HUES64 (cell line): Measurements from ENCODE around the gene PLOD1. TPM values are rescaled to one million over a fixed set of nuclear protein-coding genes. Genes with fewer than 3 reads are reported as not detected.
"Not testable (repeated sequence)": the region's sequence is repeated elsewhere in the genome, so short reads cannot be mapped to it uniquely, and the experiment has no call there.

Experiments used
- H3K27ac ChIP-seq: 2 replicates; pipeline ENCODE4 v1.7.0; 2013; ENCODE audit warnings: low read depth, low read length, inconsistent platforms
- H3K27me3 ChIP-seq: 2 replicates; pipeline ENCODE4 v1.6.1; 2013; ENCODE audit warnings: mild to moderate bottlenecking, low read length; ENCODE audit not compliant: insufficient read depth
- H3K36me3 ChIP-seq: 2 replicates; pipeline ENCODE4 v1.6.1; 2013; ENCODE audit warnings: mild to moderate bottlenecking, low read length; ENCODE audit not compliant: insufficient read depth
- H3K4me1 ChIP-seq: 2 replicates; pipeline ENCODE4 v1.6.1; 2013; ENCODE audit warnings: mild to moderate bottlenecking, low read length, moderate library complexity; ENCODE audit not compliant: insufficient read depth
- H3K4me3 ChIP-seq: 2 replicates; pipeline ENCODE4 v1.5.1; 2013; ENCODE audit warnings: mild to moderate bottlenecking, low read length, moderate library complexity
- H3K9ac ChIP-seq: 2 replicates; pipeline ENCODE4 v1.6.1; 2013; ENCODE audit warnings: mild to moderate bottlenecking, low read depth, low read length
- H3K9me3 ChIP-seq: 2 replicates; pipeline ENCODE4 v1.6.1; 2013; ENCODE audit warnings: low read depth, low read length; ENCODE audit not compliant: insufficient read depth
- WGBS: fragments of 150-250, 120-280 bp; methylation state at CpG from one replicate; pipeline ENCODE4 v1.1.7; 2013; ENCODE audit warnings: missing lambda C conversion rate; 5-methylcytosine and 5-hydroxymethylcytosine counted together
- polyA plus RNA-seq, 2 experiments: library from polyadenylated mRNA; stranded (reverse); fragments of 50-300 nt; gene quantifications; one replicate each; pipeline ENCODE4 v1.2.3, GENCODE V29; 2013

The PLOD1 gene
- 38.4 TPM for polyA plus RNA-seq (2013, experiment 1 of 2)
- polyA plus RNA-seq (2013, experiment 2 of 2): 43.2 TPM

- H3K36me3 ChIP-seq: peaks cover 4% of the 10 kb centered on the region; the same call in 1 of the 2 replicates
- H3K9me3 ChIP-seq: no peaks in the 10 kb centered on the region
- H3K4me1 ChIP-seq: peaks cover 14% of the 10 kb centered on the region; the same call in 1 of the 2 replicates
- 3% methylated on average over 55 of the region's 55 CpGs for WGBS
- peak within 1 kb of the TSS; percentile 92 for H3K9ac ChIP-seq
- no peaks in the 10 kb centered on the region for H3K27me3 ChIP-seq
- H3K27ac ChIP-seq: peak within 1 kb of the TSS; percentile 95
- H3K4me3 ChIP-seq: peak within 1 kb of the TSS; percentile 71
These were observed at the start of gene PLOD1 for GRCh38 chr1:11934302-11935056. TSS of gene PLOD1 (plus strand) at chr1:11934717. CDS start at chr1:11934780, 63 bp downstream.

- Histone ChIP-seq H3K9me3 (no peaks in the 10 kb centered on the region), H3K27ac (no peak overlapping the region), H3K36me3 (no peaks in the 10 kb centered on the region), H3K9ac (no peak overlapping the region), H3K27me3 (no peaks in the 10 kb centered on the region), H3K4me3 (no peak overlapping the region), H3K4me1 (peaks cover 12% of the 10 kb centered on the region; the same call in 1 of the 2 replicates)
- 87% methylated on average over 6 of the region's 6 CpGs for WGBS
These were observed 48.6 kb upstream of the PLOD1 start for GRCh38 chr1:11885916-11886315.

DNA sequence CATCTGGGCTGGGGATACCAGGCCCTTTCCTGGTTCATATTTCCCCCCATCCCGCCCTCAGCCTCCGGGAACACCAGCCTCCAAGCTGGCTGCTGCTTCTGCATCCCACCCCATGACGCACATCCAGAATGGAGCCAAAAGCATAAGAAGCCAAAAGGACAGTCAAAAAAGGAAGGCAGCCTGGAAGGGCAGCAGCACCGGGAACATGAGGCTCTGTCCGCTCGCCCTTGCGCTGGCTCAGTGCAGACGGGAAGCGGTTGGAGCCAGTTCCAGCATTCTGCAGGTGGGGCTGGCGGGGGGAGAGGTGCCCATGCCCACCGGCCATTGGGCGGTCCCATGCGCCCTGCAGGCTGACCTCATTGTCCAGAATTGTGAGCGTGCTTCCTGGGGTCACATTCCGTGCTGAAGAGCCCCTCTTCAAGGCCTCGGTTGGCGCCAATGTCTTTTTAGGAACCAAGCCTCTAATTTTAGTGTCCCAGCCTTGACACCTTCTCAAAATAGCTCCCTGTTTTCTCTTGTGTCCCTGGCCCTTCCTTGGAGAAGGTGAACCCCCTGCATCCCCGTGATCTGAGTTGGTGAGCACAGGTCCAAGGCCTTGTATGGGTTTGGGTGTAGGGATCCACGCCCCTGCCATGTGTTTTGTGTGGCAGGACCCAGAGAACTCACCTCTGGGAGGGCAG, 47.4 kb upstream of the PLOD1 start:
- no peaks in the 10 kb centered on the region for H3K36me3 ChIP-seq
- no peak overlapping the region for H3K9ac ChIP-seq
- peaks cover 12% of the 10 kb centered on the region; the same call in 1 of the 2 replicates for H3K4me1 ChIP-seq
- no peak overlapping the region for H3K27ac ChIP-seq
- no peaks in the 10 kb centered on the region for H3K27me3 ChIP-seq
- 94% methylated on average over 19 of the region's 19 CpGs for WGBS
- no peak overlapping the region for H3K4me3 ChIP-seq
- H3K9me3 ChIP-seq: no peaks in the 10 kb centered on the region

DNA sequence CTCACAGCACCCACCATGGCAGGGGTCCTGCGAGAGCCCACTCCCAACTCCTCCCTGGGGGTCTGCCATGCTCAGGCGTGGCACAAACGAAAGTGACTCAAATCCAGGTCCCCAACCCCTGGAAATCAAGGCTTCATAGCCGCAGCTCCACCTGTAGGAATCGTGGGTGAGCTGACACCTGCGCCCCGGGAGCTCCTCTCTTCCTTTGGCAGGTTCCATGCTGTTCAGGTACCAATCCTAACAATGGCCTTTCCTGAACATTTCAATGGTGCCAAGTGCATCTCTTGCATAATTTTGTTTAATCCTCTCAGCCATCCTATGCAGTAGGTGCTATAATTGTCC, 46.9 kb upstream of the PLOD1 start:
- Histone ChIP-seq H3K9ac (no peak overlapping the region), H3K4me3 (no peak overlapping the region), H3K4me1 (peaks cover 11% of the 10 kb centered on the region; the same call in 1 of the 2 replicates), H3K36me3 (no peaks in the 10 kb centered on the region), H3K9me3 (no peaks in the 10 kb centered on the region), H3K27me3 (no peaks in the 10 kb centered on the region), H3K27ac (no peak overlapping the region)
- WGBS: 88% methylated on average over 7 of the region's 7 CpGs

- Histone ChIP-seq H3K27ac (no peak overlapping the region), H3K4me1 (peaks cover 4% of the 10 kb centered on the region; the same call in 1 of the 2 replicates), H3K9me3 (no peaks in the 10 kb centered on the region), H3K4me3 (no peak overlapping the region), H3K27me3 (no peaks in the 10 kb centered on the region), H3K9ac (no peak overlapping the region), H3K36me3 (no peaks in the 10 kb centered on the region)
- WGBS: 91% methylated on average over 15 of the region's 15 CpGs
These were observed 46.2 kb upstream of the PLOD1 start for GRCh38 chr1:11888206-11888876.

GRCh38 chr1:11888877-11889208, 45.7 kb upstream of the PLOD1 start:
- no peak overlapping the region for H3K9ac ChIP-seq
- 49% methylated on average over 3 of the region's 3 CpGs for WGBS
- no peaks in the 10 kb centered on the region for H3K9me3 ChIP-seq
- H3K4me3 ChIP-seq: no peak overlapping the region
- no peaks in the 10 kb centered on the region for H3K4me1 ChIP-seq
- no peaks in the 10 kb centered on the region for H3K36me3 ChIP-seq
- H3K27ac ChIP-seq: no peak overlapping the region
- no peaks in the 10 kb centered on the region for H3K27me3 ChIP-seq

- H3K9ac ChIP-seq: no peak overlapping the region
- 88% methylated on average over 5 of the region's 6 CpGs for WGBS
- H3K4me3 ChIP-seq: no peak overlapping the region
- no peaks in the 10 kb centered on the region for H3K36me3 ChIP-seq
- no peaks in the 10 kb centered on the region for H3K4me1 ChIP-seq
- H3K27me3 ChIP-seq: no peaks in the 10 kb centered on the region
- H3K27ac ChIP-seq: no peak overlapping the region
- no peaks in the 10 kb centered on the region for H3K9me3 ChIP-seq
These were observed 42.9 kb upstream of the PLOD1 start for GRCh38 chr1:11891433-11892186.

GRCh38 chr1:11893907-11894251, 40.6 kb upstream of the PLOD1 start:
- H3K4me1 ChIP-seq: no peaks in the 10 kb centered on the region
- H3K27me3 ChIP-seq: peaks cover 6% of the 10 kb centered on the region
- no peak overlapping the region for H3K9ac ChIP-seq
- WGBS: 0% methylated on average over 3 of the region's 5 CpGs
- H3K9me3 ChIP-seq: no peaks in the 10 kb centered on the region
- no peak overlapping the region for H3K27ac ChIP-seq
- H3K4me3 ChIP-seq: no peak overlapping the region
- H3K36me3 ChIP-seq: no peaks in the 10 kb centered on the region

DNA sequence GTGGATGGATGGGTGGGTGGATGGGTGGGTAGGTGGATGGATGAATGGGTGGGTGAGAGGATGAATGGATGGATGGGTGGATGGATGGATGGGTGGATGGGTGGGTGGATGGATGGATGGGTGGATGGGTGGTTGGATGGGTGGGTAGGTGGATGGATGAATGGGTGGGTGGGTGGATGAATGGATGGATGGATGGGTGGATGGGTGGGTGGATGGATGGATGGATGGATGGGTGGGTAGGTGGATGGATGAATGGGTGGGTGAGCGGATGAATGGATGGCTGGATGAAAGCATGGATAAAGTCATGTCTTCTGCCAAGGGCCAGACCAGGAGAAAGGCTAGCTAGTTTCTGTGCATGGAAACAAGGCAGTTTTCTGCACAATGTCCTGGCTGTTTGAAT, 40.0 kb upstream of the PLOD1 start:
- H3K27ac ChIP-seq, H3K9ac ChIP-seq, H3K4me1 ChIP-seq, H3K36me3 ChIP-seq, H3K4me3 ChIP-seq, H3K9me3 ChIP-seq: not testable (repeated sequence)
- 85% methylated on average over 1 of the region's 1 CpG for WGBS
- H3K27me3 ChIP-seq: peaks cover 11% of the 10 kb centered on the region

GRCh38 chr1:11898086-11898785, 36.3 kb upstream of the PLOD1 start:
- Histone ChIP-seq H3K27me3 (peaks cover 11% of the 10 kb centered on the region), H3K27ac (no peak overlapping the region), H3K9me3 (no peaks in the 10 kb centered on the region), H3K4me1 (no peaks in the 10 kb centered on the region; the same call in 1 of the 2 replicates), H3K36me3 (no peaks in the 10 kb centered on the region), H3K4me3 (peak overlapping the region; percentile 19; the same call in 1 of the 2 replicates), H3K9ac (no peak overlapping the region)
- 69% methylated on average over 38 of the region's 38 CpGs for WGBS
